H1 (cell line): ENCODE measurements around the gene BAIAP2L2. TPM values are rescaled to one million over a fixed set of nuclear protein-coding genes. Genes with fewer than 3 reads are reported as not detected.

Source experiments
- CHD7 ChIP-seq: fragments of 300-600 bp; sonication (generic); IDR thresholded peaks from 2 replicates; pipeline ENCODE4 v1.7.1; 2012; ENCODE audit warnings: low read length, moderate library complexity, mild to moderate bottlenecking, inconsistent platforms; ENCODE audit not compliant: insufficient replicate concordance
- CTCF ChIP-seq, 3 experiments: IDR thresholded peaks; 1 replicate in 2 of 3; 2 replicates in 1 of 3; pipeline versions ENCODE4 v1.5.1 to v1.6.1; 2011; ENCODE audit warnings: low read length in 3 of 3, mild to moderate bottlenecking in 3 of 3, inconsistent platforms in 2 of 3, low read depth in 1 of 3, moderate library complexity in 1 of 3; ENCODE audit not compliant: insufficient read depth in 1 of 3; ENCODE audit errors: control extremely low read depth in 1 of 3
- E2F6 ChIP-seq: IDR thresholded peaks from 2 replicates; pipeline ENCODE4 v1.6.1; 2012; ENCODE audit warnings: inconsistent platforms
- GABPA ChIP-seq: IDR thresholded peaks from 2 replicates; pipeline ENCODE4 v1.6.1; 2011; ENCODE audit warnings: mild to moderate bottlenecking, low read length, moderate library complexity, borderline replicate concordance; ENCODE audit not compliant: insufficient read depth
- RAD21 ChIP-seq, 2 experiments: IDR thresholded peaks in 1 of 2; conservative IDR thresholded peaks in 1 of 2; 2 replicates each; pipeline ENCODE4 v1.6.1; 2011; ENCODE audit warnings: low read depth in 2 of 2, low read length in 2 of 2, improper control_type of control experiment in 1 of 2, inconsistent platforms in 1 of 2, mild to moderate bottlenecking in 1 of 2, moderate library complexity in 1 of 2
- polyA plus RNA-seq, 7 experiments: library from polyadenylated mRNA; depleted of rRNA in 3 of 7; stranded (reverse) in 5 of 7; unstranded in 2 of 7; fragments of >200 nt in 5 of 7; fragments of 200-250 nt in 2 of 7; gene quantifications; 1 replicate in 5 of 7; 2 replicates in 1 of 7; 4 replicates in 1 of 7; pipeline versions ENCODE4 v1.2.1 to v1.2.3, GENCODE V29; 2011 to 2013; ENCODE audit warnings: missing spikeins in 2 of 7, mixed read lengths in 2 of 7
- total RNA-seq: library from RNA; stranded (reverse); fragmentation: NEBNext Ultra II Directional; extraction: Animal tissue kit (Norgen Biotek cat#: 25700); gene quantifications from 2 replicates; pipeline ENCODE4 v1.2.1, GENCODE V29; 2021

BAIAP2L2 gene
- total and polyA plus RNA-seq, 2 of the 8 experiments (the other 6 are each of a cell fraction or from before 2014, with no cell fraction given), result 5.4 to 10.0 TPM

- TF ChIP-seq CHD7 (no peak), GABPA (peak; percentile 33; the same call in 1 of the 2 replicates), E2F6 (peak; percentile 40; the same call in 1 of the 2 replicates), CTCF (IDR thresholded peaks at IDR 0.05; ENCODE audit: control extremely low read depth in 1 of 3, insufficient read depth in 1 of 3, low read depth in 1 of 3, low read length in 3 of 3) (peak; percentile 44 to 68 (median 59)), RAD21 (IDR thresholded peaks at IDR 0.05 in 1 of 2, conservative IDR thresholded peaks at IDR 0.05 in 1 of 2; ENCODE audit: low read depth in 2 of 2, low read length in 2 of 2) (peak; percentile 17 to 44; a peak in 1 of 4 replicates)
These were observed 13.9 kb upstream of the BAIAP2L2 start (continued) for GRCh38 chr22:38124236-38124974.
